Measurements from ENCODE around the gene PRRT4. TPM values are rescaled to one million over a fixed set of nuclear protein-coding genes. Genes with fewer than 3 reads are reported as not detected.
A peak's percentile ranks its signal among the peaks of the same experiment; 100 is the strongest.

PRRT4 gene
- not detected in 2 replicates for total RNA-seq (2014; rRNA removed; shearing (Covaris generic))

DNA sequence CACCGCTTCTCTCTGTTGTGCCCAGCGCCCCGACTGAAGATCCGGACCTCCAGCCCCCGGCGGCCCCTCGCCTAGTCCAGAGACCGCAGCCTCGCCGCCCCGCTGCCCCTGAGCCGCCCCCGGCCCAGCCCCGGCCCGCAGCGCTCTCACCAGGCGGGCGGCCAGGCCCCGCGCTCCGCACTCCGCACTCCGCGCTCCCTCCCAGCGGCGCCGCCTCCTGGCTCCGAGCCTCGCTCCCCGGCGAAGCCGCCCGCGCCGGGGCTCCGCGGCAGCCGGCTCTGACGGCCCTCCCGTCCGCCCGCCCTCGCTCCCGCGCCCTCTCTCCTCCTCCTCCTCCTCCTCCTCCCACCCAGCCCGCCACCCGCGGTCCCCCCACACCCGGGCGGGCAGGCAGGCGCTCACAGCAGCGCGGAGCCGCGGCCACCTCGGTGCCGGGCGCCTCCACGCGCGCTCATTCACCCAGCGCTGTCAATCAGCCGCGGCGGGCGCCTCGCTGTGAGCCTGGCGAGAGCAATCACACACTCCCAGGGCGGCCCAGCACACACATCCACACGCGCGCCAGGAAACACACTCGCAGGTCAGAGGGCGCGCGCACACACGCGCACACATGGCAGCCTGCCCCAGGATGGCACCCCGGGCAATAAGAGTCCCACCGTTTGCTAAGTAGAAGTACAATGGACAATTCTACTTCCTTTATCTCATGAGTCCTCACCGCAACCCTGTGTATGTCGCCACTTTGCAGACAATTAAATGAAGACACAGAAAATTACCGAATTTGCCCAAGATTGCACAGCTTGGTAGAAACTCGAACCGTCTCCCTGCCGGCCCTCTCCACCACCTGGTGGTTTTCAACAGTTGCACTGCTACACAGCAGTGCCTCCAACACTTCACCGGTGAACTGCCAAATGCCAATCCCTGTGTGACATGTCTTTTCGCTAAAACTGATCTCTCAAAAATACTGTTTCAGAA is at the start of gene PRRT4:
Gene PRRT4, minus strand, starts transcription at position 280 of the 969 bp plus-strand sequence.
- DNase-seq (ENCODE audit: low read depth), result no peak

DNA sequence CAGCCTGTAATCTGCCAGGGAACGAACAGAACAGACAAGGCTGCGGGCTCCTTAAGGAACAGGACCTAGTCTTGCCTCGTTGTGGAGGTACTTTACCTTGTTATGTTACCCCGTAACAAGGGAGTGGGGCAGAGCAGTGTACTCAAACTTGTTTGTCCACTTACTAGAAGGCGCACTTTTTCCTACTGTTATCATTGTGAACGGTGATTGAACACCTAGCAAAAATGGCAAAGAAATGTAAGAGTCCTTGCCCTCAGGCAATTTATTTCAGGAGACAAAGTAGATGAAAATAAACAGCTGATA is 48.9 kb upstream of the PRRT4 start:
- no peak for DNase-seq (ENCODE audit: low read depth)

GRCh38 chr7:128409596-128410450 is 48.3 kb upstream of the PRRT4 start, which contains the start of gene IMPDH1:
TSS of gene IMPDH1 (minus strand) at chr7:128409982. CDS start at chr7:128409901, 81 bp downstream.
- peak; percentile 87 for DNase-seq (ENCODE audit: low read depth)

DNA sequence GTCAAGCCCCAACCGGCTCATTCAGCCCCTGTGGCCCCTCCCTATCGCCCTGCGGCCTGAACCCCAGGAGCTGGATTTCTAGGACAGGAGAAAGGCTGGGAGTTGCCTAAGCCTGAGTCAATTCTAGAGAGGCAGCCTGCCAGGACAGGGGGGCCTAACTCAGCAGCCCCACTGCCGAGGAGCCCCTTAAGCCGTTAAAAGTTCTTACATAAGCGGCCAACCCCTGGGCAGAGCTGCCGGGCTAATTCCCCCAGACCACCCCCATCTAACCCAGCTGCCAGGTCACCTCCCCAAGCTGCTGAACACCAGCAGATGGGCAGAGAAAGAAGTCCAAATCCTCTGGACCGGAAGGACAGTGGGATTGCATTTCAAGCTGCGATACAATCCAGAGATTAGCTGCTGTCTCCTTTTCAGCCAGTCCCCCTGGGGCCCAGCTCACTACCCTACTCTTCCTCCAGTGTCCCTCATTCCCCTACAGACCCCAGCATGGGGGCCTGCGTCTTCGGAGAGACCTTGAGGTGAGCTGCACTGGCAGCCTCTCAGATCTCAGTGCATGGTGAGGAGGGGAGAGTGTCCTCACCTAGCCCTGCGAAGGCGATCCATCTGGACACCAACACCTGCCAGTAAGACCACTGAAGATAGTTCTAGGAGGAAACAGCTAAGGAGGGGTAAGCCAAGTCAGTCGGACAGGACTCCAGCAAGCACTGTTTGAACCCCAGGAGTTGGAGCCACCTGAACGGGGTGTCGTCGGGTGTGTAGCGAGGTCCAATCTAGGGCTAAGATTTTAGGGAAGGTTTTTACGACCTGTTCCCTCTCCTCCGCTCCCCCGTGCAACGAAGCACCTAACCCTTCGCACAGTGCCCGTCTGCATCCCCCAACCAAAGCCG is 47.5 kb upstream of the PRRT4 start:
- DNase-seq (ENCODE audit: low read depth), result no peak

GRCh38 chr7:128407751-128408708 is 46.5 kb upstream of the PRRT4 start:
- no peak for DNase-seq (ENCODE audit: low read depth)

DNA sequence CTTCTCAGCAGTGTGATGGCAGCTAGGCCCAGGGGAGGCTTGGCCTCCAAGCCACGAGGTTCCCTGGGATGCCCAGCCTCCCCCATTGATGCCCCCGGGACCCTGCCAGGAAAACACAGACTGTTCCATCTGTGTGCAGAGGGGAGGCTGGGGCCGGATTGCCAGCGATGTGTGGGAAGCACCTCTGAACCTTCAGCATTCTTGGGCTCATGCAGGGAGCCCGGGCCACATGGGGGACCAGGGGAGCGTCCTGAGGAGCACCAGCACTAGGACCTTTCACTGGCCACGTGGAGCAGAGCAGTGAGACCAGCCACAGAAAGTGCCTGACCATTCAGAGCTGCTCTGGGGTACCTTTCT is 45.7 kb upstream of the PRRT4 start:
- DNase-seq (ENCODE audit: low read depth), result no peak

GRCh38 chr7:128406314-128407232 is 45.1 kb upstream of the PRRT4 start:
- DNase-seq (ENCODE audit: low read depth), result no peak

DNA sequence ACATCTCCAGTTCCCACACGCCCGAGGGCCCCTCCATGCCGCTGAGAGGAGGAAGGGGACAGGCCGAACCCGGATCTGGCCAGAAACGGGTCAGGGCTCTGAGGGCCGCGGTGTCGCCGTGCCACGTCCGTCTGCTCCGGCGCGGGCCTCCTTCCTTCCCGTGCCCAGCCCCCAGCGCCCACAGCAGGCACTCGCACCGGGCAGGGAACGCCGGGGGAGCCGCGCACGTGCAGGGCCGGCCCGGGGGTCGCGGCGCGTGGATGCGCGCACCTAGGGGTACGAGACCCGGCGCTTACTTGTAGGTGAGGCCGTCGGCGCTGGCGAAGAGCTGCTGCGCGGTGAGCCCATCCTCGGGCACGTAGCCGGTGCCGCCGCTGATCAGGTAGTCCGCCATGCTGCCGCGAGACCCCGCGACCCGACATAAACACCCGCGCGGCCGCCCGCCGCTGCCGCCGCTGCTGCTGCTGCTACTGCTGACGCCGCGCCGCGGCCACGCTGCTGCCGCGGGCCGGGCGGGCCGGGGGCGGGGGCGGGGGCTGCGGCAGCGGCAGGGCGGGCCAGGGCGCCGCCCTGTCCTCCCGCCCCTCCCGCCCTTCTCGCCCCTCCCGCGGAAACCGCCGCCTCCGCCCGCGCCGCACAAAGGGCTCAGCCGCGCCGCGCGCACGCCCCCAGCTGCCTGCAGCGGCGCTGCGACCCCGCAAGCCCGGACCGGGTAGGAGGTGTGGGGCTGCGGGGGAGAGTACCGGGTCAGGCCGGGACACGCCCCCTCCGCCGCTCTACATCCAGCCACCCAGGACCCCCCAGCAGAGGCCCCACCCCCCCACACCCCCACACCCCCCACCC is 44.2 kb upstream of the PRRT4 start:
- peak; percentile 52 for DNase-seq (ENCODE audit: low read depth)

DNA sequence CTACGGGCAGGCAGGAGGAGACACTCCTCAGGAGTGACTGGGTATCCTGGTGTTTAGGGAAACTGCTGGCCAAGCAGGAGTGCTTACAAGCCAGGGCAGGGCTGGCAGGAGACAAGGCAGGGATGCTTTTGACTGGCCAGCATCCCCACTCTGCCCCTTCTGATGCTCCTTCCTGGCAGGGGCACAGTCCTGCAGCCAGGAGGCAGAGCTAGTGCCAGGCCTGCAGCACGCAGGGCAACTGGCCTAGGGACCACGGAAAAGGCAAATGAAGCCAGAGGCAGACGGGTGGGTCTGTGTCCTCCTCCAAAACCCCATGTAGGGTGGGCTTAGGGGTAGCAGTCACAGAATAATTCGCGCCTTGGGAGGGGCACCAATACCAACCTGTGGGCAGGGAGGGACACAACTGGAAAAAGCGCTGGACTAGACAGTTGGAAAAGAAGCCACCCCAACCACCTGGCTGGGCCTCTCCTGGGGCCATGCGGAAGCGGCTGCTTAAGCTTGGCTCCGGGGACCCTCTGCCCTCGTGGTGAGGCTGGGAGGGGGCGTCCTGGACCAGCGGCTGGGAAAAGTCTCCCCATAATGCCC is 43.5 kb upstream of the PRRT4 start:
- peak; percentile 29 for DNase-seq (ENCODE audit: low read depth)

DNA sequence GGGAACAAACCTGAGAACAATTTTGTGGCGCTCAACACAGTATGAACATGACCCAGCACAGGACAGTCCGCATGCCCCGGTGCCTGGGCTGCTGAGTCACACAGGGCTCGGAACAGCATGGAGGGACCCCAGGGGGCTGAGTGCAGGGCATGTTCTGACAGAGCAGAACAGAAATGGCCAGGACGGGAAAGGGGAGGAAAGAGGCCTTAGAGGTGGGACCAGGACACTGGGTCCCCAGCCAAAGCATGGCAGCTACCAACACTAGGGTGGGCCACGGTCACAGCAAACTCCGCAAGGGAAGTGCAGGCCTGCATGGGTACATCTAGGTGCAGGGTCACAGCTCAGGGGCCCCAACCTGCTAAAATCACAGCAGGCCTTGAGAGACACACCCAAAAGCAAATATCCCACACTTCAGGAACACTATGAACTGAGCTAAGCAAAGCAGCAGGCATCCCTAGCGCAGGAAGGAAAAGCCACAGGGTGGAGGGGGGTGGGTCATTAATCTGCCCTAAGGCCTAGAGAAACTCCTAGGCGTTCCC is 42.7 kb upstream of the PRRT4 start:
- no peak for DNase-seq (ENCODE audit: low read depth)

DNA sequence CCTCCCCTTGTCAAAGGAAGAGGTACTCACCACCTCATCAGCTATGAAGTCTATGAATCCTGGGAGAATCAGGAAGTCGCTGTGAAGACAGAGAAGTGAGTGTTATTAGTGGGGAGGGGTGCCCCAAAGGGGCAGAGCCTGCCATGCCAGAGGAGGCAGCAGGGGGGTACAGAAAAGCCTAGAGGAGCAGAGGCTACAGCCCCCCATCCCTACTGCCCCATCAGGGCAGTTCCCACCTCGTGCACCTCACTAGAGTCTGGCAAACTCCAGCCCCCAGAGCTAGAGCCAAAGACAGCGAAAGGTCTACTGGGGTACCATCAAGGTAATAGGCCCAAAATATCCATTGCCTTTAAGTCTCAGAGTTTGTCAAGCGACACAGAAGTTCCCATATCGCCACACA is 42.2 kb upstream of the PRRT4 start:
- DNase-seq (ENCODE audit: low read depth), result no peak

DNA sequence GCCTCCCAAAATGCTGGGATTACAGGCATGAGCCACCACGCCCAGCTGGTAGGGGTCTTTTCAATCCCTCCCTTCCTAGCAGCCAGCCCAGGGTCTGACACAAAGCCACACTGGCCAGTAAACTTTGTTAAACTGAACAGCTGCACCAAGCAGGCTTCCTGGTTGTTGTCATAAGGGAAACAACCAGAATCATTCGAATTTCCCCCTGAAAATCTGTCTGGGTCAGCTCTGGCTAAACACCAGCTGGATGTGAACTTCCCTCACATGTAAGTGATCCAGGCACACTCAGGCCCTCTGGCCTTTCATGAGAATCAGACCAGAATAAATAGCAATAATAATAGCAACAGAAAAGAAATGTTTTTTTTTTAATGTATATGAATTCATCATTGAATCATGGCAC is 40.9 kb upstream of the PRRT4 start:
- DNase-seq (ENCODE audit: low read depth), result no peak

DNA sequence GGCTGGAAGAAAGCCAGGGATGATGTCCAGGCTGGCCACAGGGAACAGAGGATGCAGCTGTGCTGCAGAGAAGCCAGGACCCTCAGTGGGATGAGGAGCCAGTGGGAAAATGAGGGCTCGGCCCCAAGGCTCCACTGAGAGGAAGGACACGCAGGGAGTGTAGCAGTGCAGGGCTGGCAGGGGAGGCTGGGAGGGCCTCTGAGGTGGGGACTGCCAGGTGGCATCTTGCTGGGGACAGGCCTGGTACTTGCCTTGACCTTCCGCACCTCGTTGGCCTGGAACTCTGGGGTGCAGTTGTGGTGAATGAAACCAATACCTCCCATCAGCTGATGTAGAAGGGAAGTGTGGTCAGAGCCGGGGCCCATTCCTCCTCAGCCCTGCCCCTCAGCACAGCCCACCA is 39.1 kb upstream of the PRRT4 start:
- no peak for DNase-seq (ENCODE audit: low read depth)

- no peak for DNase-seq (ENCODE audit: low read depth)
Measured at GRCh38 chr7:128399991-128400390, 38.5 kb upstream of the PRRT4 start.

DNA sequence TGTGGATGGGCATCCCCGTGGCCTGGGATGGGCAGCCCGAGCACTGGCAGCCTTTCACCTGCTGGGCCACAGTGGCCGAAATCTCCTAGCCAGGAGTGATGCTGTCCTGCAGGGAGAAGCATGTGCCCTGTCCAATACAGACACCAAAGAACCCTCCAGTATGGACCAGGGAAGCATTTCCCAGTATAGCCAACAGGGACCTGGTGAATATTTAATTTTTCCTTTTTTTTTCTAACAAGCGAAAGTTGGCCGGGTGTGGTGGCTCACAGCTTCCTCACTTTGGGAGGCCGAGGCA is 37.3 kb upstream of the PRRT4 start:
- no peak for DNase-seq (ENCODE audit: low read depth)

GRCh38 chr7:128398016-128398840 is 36.7 kb upstream of the PRRT4 start:
- DNase-seq (ENCODE audit: low read depth), result peak; percentile 43

GRCh38 chr7:128396357-128396756 is 34.9 kb upstream of the PRRT4 start:
- no peak for DNase-seq (ENCODE audit: low read depth)

All from RPMI7951 (cell line).